ENCODE data around the gene PAQR8. TPM values are rescaled to one million over a fixed set of nuclear protein-coding genes. Genes with fewer than 3 reads are reported as not detected.
A peak's percentile ranks its signal among the peaks of the same experiment; 100 is the strongest.

Gene PAQR8, protein sequence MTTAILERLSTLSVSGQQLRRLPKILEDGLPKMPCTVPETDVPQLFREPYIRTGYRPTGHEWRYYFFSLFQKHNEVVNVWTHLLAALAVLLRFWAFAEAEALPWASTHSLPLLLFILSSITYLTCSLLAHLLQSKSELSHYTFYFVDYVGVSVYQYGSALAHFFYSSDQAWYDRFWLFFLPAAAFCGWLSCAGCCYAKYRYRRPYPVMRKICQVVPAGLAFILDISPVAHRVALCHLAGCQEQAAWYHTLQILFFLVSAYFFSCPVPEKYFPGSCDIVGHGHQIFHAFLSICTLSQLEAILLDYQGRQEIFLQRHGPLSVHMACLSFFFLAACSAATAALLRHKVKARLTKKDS
- 9.2 TPM for total RNA-seq

DNA sequence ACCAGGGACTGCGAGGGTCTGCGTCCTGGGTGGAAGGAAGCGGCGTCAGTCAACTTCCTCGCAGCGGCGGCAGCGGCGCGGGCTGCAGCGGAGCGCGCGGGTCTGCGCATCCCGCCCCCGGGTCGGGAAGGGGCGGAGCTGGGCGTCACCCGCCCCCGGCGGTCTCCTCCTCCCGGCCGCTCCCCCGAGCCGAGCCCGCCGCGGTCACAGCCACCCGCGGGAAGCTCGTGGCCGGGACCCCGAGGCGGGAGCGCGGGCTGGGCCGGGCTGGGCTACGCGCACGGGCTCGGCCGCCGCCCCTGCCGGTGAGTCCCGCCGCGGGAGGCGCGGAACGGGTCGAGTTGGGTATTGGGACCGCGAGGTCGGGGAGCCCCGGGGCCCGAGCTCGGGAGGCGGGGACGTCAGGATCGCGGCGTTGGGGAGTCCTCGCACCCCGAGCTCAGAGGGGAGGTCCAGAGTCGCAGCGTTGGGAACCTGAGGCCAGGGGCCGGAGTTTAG, at the start of gene PAQR8:
Gene PAQR8 (plus strand): TSS at position 207 of the 498 bp plus-strand sequence. CDS start 41,063 bp downstream, outside the sequence.
- DNase-seq: peak; percentile 89

DNA sequence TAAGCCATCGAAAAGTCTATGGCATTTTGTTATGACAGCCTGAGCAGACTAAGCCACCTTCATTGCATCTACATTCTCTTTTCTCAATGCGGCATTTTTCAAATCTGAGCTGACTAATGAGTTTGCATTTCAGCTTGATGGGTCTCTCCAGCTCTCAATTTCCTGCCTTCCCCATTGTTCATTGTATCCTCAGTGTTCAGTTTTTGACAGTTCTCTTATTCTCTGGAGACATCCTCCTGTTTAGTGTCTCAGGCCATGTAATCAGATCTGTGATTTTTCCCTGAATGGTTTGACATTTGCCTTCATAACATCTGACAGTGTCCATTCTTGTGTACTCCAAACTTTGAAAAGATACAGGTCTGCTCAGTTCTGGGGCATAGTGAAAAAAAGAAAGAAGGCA, 49.5 kb upstream of the PAQR8 start:
- peak; percentile 16 for DNase-seq

DNA sequence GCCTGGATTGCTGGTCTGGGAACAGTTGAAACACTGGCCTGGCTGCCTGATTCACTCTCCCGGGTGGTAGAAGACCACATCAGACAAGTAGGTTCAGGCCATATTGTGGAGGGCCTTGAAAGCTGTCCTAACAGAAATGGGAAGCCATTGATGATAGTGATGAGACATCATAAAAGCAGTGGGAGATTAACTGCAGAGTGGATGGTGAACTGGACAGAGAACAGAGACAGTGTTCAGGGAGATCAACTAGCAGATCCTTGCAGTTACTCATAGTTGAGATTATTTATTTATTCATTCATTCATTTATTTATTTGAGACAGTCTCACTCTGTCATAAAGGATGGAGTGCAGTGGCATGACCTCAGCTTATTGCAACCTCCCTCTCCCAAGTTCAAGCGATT, 47.2 kb upstream of the PAQR8 start:
- DNase-seq: no peak

DNA sequence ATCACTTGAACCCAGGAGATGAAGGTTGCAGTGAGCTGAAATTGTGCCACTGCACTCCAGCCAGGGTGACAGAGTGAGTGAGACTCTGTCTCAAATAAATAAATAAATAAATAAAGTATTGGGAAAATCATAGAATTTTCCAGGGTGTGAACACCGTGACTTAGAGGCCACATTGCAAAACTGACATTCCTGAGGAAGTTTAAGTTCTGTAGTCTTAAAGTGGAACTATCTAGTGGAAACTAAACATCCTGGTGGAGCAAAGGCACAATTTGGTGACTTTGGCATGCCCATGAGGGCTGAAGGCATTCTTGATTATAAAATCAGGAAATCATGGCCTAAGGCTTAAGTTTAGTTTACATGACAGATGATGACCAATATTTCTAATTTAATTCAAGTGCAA, 44.7 kb upstream of the PAQR8 start:
- DNase-seq: no peak

DNA sequence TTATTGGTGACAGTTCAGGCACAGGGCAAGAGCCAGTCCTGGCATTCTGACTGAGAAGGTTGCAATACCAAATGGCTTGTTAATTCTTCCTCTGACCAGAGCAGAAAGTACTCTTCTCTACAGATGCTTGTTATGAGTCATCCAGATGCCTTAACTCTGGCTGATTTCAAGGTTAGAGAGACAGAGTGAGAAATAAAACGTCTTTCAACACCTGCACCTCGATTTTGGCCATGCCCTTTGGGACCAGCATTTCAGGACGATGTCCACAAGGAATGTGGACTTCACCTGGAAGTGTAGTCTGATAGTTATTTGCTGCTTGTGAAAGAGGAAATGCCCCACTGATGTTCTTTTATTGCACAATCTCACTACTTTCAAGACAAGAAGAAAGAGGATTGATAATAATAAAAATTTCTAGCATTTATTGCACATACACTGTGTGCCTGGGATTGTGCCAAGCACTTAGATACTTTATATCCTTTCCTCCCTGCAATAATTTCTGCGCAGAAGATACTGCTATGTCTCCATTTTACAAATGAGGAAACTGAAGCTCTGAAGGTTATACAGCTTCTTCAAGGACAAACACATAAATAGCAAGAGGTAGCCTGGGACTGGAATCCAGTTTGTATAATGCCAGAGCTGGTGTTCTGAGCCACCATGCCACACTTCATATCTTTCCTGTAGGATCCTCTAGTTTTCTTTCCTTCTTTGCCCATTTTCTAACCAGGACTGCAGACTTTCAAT, 43.9 kb upstream of the PAQR8 start:
- DNase-seq: no peak

DNA sequence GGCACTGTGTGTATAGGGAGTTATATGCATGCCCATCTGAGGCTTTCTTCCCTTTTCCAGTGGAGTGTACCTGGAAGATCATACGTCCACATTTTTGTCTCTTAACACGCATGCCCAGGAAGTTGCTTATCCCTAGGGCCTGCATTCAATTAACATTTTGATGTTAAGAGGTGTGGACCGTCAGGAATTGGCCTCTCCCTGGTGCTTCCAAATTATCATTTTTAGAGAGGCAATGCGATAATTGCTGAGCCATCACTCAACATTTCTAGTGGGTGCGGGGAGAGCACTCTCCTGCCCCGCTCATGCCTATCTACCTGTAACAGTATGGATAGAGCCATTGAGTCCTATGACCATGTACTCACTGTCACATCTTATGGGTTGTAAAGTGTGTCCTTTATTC, 37.8 kb upstream of the PAQR8 start:
- no peak for DNase-seq

DNA sequence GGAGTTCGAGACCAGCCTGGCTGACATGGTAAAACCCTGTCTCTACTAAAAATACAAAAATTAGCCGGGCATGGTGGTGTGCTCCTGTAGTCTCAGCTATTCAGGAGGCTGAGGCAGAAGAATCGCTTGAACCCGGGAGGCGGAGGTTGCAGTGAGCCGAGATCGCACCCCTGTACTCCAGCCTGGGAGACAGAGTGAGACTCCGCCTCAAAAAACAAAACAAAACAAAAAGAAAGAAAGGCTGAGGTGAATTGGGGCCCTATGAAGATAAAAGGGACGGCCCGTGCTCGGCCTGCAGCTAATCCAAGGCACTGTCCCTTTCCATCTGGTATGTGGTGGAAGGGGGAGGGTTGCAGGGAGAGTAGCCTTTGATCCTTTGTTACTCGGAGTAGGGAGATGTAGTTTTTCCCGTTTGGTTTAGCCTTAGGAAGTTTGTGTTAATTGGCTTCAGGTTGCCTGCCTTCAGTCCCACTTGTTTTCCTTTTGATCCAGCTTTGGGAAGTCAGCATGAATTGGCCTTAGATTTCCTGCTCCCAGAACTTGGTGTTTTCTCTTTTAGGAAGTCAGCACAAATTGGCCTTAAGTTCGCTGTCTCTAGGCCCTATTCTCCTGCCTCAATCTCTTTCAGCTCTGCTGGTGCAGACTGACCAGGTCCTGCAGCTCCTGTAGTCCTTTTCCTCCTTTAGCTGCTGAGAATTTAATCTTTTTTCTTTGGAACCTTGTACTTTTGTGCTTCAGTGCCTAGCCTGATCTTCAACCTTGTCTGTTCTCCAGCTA, 36.1 kb upstream of the PAQR8 start:
- DNase-seq: no peak

DNA sequence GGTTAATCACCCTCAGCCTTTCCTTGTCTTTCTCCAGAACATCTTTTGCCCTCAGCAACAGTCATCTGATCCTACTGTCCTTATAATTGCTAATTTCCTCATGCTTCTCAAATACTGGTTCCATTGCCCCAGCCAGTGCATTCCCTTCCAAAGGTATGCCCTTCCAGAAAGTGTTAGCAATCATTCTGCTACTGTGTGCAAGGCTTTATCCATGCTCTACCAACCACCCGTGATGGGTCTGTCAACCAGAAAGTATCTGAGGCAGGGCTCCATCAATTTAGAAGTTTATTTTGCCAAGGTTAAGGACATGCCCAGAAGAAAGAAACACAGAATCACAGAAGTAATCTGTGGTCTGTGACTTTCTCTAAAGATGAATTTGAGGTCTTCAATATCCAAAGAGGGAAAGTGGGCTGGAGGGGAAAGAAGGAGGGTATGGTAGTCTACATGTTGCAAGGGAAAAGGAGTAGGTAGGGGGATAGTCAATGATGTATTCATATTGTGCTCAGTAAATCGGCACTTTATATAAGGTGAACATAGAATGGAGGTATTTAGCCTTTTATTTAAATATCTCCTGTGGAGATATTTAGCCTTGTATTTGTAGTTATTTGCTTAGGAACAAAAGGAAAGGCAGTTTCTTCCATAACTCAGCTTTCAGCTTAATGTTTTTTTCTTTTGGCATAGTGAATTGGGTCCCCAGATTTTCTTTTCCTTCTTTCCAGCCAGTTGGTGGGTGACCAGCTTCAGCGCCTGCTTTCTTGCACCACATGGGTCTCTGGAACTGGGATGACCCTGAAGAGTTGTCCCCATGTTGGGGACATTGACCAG, 35.2 kb upstream of the PAQR8 start:
- no peak for DNase-seq

DNA sequence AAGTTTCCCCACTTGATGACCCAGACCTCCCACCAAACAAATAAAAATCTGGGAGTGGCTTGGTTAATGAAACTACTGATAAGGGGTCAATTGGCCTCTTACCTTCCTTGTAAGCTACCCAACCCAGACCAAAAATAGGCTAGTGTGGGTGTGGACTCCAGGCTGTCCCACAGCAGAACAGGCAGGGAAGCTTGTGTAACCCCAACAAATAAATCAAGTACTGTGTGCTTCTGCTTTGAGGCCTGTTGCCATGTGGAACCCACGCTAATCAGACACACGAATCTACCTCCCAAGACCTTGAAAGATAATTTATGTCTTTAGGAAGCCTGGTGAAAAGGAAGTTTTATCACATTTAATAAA, 33.7 kb upstream of the PAQR8 start:
- DNase-seq: no peak

DNA sequence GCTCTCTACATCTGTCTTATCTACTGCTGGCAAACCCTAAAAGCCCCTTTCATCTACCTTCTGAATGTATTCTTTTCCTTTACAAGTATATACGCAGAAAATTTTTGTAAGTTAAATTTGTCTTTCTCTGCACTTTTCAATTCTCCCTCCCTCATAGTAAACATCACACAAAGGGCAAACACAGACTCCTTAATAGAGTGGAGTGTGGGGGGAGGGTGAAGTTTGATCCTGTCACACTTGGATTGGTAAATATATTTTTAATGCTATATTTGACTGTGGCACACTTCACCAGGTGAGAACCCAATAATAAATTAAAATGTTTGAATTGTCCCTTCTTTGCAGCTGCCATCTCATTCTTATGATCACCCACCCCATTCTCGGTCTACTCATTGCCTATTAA, 33.2 kb upstream of the PAQR8 start:
- no peak for DNase-seq

DNA sequence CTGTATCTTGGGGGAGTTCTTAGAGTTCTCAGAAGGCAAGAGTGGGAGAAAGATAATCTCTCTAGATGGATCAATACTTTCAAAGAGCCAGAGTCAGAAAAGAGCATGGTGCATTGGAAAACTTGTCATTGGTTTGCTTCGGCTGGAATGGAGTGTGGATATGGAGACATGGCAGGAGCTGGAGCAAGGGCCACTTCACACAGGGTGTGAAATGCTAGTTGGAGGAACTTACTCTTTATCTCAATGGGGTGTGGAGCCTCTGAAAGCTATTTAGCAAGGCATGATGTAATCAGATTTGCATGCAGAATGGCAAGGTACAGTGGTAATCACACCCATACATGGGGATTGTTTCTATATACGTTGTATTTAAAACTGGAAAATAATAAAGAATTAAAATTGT, 31.5 kb upstream of the PAQR8 start:
- no peak for DNase-seq

DNA sequence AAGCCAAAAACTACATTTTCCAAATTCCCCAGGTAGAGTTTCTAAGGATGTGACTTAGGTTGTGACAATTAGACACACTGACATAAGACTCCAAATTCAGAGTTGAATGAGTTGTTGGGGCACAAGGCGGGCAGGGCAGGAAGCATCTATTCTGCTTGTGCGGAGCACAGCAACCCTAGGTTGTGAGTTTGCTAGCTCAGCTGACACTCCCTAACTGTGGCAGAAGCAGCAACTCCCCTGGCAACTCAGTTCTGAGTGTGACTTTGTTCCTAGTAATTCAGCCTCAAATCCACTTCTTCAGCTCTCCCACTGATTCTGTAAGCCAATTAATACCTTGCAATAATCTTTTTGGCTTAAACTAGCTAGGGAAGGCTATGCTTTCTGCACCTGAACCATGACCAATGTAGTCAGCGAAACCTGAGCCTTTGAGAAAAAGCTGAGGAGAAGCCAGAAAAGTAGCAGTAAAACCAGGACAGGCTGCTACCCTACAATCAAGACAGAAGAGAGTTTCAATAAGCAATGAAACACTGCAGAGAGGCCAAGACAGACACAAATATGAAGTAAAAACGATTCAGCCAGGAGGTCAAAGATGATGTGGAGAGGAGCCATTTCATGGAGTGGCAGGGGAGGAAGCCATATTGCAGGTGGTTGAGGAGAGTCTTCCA, 30.0 kb upstream of the PAQR8 start:
- no peak for DNase-seq

DNA sequence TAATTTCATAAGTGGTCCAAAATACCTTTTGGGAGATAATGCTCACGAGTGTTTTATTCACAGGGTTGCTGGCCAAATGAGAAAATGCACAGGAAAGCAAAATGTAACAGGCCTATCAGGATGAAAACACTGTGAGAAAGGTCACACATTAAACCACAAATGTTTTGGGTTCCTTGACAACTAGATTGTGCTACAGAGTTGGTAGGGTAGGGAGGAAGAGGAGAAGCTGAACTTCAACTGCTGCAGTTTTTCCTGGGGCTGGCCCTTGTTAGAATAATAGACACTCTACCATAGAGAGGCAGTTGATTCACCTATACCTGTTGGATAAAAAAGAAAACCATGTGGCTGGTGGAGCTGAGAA, 28.1 kb upstream of the PAQR8 start:
- no peak for DNase-seq

DNA sequence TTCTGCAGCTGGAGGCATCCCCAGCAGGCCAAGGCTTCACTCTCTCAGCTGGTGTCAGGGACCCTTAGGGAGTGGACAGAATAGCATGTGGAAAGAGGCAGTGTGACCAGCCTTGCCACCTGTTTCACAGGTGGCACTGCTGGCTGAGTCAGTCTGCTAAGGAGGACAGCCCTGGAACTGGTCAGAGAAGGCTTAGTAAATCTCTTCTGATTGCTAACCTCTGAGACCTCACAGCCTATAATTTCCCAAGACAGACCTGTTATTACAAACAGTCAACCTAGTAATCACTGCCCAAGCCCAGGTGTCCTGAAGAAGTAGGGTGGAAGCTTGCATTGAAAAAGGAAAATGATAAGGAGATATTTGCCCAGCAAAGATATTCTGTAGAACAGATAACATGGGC, 26.4 kb upstream of the PAQR8 start:
- no peak for DNase-seq

DNA sequence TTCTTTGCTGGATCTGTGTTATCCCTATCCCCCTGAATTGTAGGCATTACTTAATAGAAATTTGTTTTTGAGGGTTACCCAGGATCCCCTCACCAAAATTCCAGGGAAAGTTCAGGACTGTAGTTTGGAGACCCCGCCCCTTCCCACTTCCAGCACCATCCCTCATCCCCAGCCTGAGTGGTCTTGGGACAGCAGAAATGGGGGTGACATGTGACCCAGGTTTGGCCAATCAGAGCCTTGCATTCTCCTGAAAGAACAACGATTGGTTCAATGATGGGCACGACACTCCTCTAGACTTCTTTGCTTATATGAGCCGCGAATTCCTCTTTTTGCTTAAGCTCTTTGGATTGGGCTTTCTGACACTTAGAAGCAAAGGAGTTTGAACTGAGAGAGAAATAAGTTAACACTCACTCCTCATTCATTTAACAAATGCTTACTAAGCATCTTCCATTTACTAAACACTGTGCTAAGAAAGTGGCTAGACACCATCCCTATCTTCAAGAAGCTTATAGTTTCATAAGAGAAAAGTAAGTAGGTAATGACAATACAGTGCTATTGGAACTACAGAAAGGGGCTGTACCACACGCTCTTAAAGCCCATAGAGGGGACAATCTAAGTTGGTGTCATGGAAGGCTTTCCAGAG, 24.9 kb upstream of the PAQR8 start:
- DNase-seq: no peak

DNA sequence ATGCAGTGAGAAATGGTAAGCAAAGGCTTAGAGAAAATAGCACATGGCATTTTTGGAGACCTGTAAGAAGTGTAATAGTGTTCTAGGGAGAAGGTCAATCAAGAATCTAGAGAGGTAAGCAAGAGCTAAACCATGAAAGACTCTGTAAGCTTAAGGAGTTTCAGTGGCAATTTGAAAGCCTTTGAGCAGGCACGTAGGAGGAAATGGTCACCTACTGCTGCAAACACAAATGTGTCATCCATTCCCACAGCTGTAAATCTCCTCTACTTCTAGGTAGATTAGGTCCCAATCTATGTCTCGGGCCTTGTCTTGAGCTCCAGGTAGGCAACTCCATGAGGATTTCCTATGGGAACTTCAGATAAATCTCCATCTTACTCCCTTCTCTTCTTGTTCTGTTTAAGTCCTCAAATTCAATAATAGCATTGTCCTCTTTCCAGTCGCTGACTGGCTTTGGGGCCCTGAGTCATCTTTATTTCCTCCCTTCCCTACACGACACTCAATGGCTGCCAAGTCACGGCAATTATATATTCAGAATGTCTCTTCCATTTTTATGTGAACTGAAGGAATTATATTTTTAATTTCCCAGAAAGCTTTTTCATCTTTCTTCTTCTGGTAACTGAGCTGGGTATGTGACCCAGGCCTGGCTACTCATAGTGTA, 24.2 kb upstream of the PAQR8 start:
- no peak for DNase-seq

DNA sequence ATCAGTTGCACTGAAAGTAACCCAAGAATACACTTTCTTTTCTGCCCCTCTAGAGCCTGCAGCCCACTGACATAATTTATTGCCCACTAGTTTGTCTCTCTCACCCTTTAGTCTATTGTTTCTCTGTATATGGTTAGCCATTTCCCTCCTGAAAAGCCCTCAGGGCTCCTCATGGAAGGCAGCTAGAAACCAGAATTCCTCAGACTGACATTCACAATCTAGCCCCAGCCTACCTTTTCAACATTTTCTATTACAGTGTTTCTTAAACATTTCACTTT, 21.4 kb upstream of the PAQR8 start:
- DNase-seq: no peak

DNA sequence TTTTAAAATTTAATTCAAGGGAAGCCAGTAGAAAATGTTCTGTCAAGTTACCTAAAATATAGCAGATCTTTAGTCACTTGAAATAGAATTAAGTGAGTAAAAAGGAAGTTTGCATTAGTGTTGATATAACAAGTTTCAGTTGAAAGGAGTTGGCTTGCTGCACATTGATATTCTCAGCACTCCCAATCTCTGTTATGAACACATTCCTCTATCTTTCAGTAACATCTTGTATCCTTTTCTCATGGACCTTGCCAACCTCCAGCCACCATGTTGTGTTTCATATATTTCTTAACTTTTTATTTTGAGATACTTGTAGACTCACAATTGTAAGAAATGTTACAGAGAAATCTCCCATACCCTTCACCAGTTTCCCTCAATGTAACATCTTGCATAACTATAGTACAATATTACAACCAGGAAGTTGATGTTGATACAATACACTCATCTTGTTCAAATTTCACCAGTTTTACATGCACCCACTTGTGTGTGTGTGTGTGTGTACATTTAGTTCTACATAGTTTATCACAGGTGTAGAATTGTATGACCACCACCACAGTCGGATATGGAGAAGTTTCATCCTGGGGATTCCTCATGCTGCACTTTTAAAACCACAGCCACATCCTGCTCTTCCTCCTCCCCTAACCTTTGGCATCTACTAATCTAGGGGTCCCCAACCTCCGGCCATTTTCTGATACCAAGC, 20.2 kb upstream of the PAQR8 start:
- no peak for DNase-seq

DNA sequence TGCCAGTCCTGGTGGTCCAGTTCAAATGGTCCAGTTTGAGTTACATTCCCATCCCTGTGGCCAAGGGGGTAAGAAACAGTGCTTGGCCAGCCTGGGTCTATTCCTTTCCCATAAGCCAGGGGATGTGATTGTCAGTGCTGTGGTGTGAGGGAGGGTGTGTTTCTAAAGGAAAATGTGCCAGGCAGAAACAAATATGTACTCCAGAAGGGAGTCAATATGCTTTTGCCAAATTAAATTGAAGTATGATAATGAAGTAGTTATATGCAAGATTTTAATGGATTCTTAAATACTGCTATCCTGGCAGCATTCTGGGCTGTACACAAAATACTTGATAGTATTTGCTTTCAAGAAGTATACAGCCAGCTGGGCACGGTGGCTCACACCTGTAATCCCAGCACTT, 16.6 kb upstream of the PAQR8 start:
- DNase-seq: no peak

DNA sequence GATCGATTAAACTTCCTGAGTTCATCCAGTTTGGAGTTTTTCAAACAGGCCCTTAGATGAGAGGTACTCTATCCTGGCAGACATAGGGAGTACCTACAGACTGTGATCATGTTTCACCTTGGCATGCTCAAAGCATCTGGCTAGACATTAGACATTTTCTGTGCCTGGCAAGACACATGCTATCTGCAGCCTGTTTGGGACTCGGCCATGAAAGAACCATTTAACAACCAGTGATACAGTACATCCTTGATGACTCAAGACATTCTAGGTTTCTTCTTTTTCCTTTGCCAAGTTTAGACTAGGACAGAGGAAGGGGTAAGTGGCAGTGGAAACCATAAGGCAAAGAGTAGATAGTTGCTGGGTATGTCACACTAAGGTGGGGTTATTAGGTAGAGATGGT, 15.4 kb upstream of the PAQR8 start:
- DNase-seq: no peak
